Esophagus muscularis mucosa (tissue), 3 donors: ENCODE measurements around the gene FBL.

Source experiments
- CTCF ChIP-seq, 3 experiments: fragments of 200-600 bp in 2 of 3; fragments of 450-650 bp in 1 of 3; sonication (generic) in 2 of 3; IDR thresholded peaks; one replicate each; pipeline ENCODE4 v1.5.1; 2017 to 2019; ENCODE audit warnings: antibody characterized with exemption in 3 of 3, mild to moderate bottlenecking in 2 of 3, moderate library complexity in 1 of 3
- POLR2AphosphoS5 ChIP-seq, 2 donors: sonication (generic); formaldehyde crosslinking; IDR thresholded peaks; one replicate each; pipeline ENCODE4 v1.6.1; 2017; ENCODE audit warnings: antibody characterized with exemption in 2 of 2

GRCh38 chr19:39788244-39788643 is 57.9 kb downstream of the FBL start:
- TF ChIP-seq POLR2AphosphoS5 (IDR thresholded peaks at IDR 0.05) (no peak), CTCF (IDR thresholded peaks at IDR 0.05) (no peak)
